Activated T-helper 17 cell treated with anti-CD3 and anti-CD28 coated beads, Interleukin-2, amount 50 U/mL, for 72 hours (primary cell): Measurements from ENCODE around the gene RBKS. TPM values are rescaled to one million over a fixed set of nuclear protein-coding genes. Genes with fewer than 3 reads are reported as not detected.
A peak's percentile ranks its signal among the peaks of the same experiment; 100 is the strongest.

Source experiments
- ATAC-seq: fragments of 150-1000 bp; cut with Tn5 transposase; replicated peaks from 2 replicates; pipeline ENCODE4 v1.10.0; 2021; ENCODE audit warnings: mild to moderate bottlenecking, moderate library complexity
- H3K27ac Mint-ChIP-seq: one replicate; pipeline ENCODE4 v1.8.0; 2022; ENCODE audit warnings: mixed read lengths
- H3K27me3 Mint-ChIP-seq: one replicate; pipeline ENCODE4 v1.8.0; 2022; ENCODE audit warnings: mixed read lengths
- H3K36me3 Mint-ChIP-seq: one replicate; pipeline ENCODE4 v1.8.0; 2022; ENCODE audit warnings: low read depth, mild to moderate bottlenecking, mixed read lengths
- H3K4me1 Mint-ChIP-seq: one replicate; pipeline ENCODE4 v1.8.0; 2022; ENCODE audit warnings: mixed read lengths
- H3K4me3 Mint-ChIP-seq: one replicate; pipeline ENCODE4 v1.8.0; 2022; ENCODE audit warnings: mild to moderate bottlenecking, mixed read lengths
- H3K9me3 Mint-ChIP-seq: one replicate; pipeline ENCODE4 v1.8.0; 2022; ENCODE audit warnings: mixed read lengths
- total RNA-seq, 2 donors: library from RNA; stranded (reverse); gene quantifications; one replicate each; pipeline ENCODE4 v1.2.3, GENCODE V29; 2022

RBKS gene
- total RNA-seq, 2 donors from 2014 or later = 7.7 to 10.0 TPM

DNA sequence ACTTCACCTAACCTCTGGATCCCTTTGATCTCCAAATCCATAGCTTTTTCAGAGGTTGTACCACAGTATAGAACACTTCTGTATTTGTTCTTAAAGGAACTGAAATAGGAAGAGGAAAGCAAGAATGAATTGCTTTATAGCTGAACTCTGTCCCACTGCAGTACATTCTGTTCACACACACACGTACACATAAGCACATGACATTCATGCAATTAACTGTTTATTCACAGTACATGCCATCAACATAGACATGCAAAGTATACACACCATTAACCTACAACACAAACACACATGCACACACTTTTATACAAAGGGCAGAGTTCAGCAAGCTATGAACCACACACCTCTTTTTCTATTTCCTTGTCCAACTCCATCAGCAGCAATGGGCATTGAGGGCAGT, 75.4 kb downstream of the RBKS start:
- no peaks in the 10 kb centered on the region for H3K27me3 Mint-ChIP-seq
- H3K4me1 Mint-ChIP-seq = peaks cover 5% of the 10 kb centered on the region
- H3K36me3 Mint-ChIP-seq = no peaks in the 10 kb centered on the region
- ATAC-seq = no peak
- no peak overlapping the region for H3K27ac Mint-ChIP-seq
- no peak overlapping the region for H3K4me3 Mint-ChIP-seq
- no peaks in the 10 kb centered on the region for H3K9me3 Mint-ChIP-seq

- Mint-ChIP-seq H3K4me3 (no peak overlapping the region), H3K9me3 (no peaks in the 10 kb centered on the region), H3K36me3 (no peaks in the 10 kb centered on the region), H3K27me3 (no peaks in the 10 kb centered on the region), H3K4me1 (peaks cover 5% of the 10 kb centered on the region), H3K27ac (no peak overlapping the region)
- ATAC-seq = no peak
Measured at GRCh38 chr2:27811768-27812167, 78.4 kb downstream of the RBKS start.

- H3K9me3 Mint-ChIP-seq = no peaks in the 10 kb centered on the region
- ATAC-seq = no peak
- no peak overlapping the region for H3K27ac Mint-ChIP-seq
- H3K4me3 Mint-ChIP-seq = no peak overlapping the region
- no peaks in the 10 kb centered on the region for H3K27me3 Mint-ChIP-seq
- H3K36me3 Mint-ChIP-seq = no peaks in the 10 kb centered on the region
- H3K4me1 Mint-ChIP-seq = peaks cover 5% of the 10 kb centered on the region
Measured at GRCh38 chr2:27810455-27810854, 79.7 kb downstream of the RBKS start.

DNA sequence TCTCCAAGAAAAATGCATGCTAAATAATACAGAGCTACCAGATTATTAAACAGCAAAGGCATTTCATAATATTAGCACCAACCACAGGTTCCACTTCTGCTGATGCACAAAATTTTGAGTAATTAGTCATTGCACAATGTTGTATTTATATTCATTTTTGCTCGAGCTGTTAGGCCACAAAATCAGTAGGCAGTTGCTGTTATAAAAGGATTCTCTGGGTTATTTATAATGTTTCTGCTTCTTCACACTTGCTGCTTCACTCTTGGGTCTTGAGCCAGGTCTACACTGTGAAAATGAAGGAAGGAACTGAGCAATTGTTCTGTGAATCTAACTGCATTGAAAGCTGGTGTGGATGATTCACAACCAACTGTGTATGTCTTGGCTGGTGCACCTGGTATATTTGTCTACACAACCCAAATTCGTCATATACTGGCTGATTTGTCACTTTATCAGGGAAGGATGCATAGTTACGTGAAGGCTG, 80.4 kb downstream of the RBKS start:
- peak; percentile 78 for ATAC-seq
- Mint-ChIP-seq H3K9me3 (no peaks in the 10 kb centered on the region), H3K4me1 (peaks cover 5% of the 10 kb centered on the region), H3K36me3 (no peaks in the 10 kb centered on the region), H3K4me3 (no peak overlapping the region), H3K27me3 (no peaks in the 10 kb centered on the region), H3K27ac (no peak overlapping the region)

DNA sequence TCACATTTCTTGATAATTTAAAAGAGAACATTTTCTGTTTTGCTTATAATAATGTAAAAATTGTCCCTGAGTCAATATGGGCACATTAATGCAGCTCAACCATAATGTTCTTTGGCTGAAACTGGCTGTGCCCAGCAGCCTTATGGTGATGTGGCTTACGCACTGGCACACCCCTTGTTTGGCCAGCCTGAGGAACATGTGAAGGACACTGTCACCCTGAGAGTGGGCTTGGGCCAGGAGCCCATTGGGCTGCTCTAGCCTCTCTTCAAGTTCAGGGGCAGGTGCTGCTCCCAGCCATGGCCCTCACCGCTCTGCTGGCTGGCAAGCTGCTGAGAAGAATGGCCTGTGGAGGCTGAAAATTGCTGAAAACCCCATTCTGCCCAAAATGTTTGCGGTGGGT, 81.2 kb downstream of the RBKS start:
- ATAC-seq = no peak
- peaks cover 5% of the 10 kb centered on the region for H3K4me1 Mint-ChIP-seq
- H3K27ac Mint-ChIP-seq = no peak overlapping the region
- no peaks in the 10 kb centered on the region for H3K36me3 Mint-ChIP-seq
- H3K27me3 Mint-ChIP-seq = no peaks in the 10 kb centered on the region
- no peaks in the 10 kb centered on the region for H3K9me3 Mint-ChIP-seq
- no peak overlapping the region for H3K4me3 Mint-ChIP-seq

DNA sequence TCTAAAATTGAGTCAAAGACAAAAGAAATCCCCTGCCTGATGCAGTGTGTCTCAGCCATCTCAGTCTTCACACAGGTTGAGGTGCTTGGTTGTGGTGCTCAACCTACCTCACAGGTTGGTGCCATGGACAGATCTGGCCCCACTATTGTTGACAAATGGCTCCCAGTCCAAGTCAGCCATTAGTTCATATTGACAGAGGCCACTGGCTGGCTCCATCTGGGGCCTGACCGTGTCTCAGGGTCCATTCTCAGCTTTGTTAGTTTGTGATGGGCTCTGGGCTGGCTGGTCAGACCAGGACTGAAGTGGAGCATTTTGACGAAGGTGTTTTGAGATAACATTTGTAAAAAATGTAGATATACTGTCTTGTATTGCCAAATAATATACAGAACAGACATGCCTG, 81.8 kb downstream of the RBKS start:
- Mint-ChIP-seq H3K36me3 (no peaks in the 10 kb centered on the region), H3K9me3 (no peaks in the 10 kb centered on the region), H3K4me3 (no peak overlapping the region), H3K27me3 (no peaks in the 10 kb centered on the region), H3K27ac (peak overlapping the region; percentile 44), H3K4me1 (peaks cover 5% of the 10 kb centered on the region)
- no peak for ATAC-seq

DNA sequence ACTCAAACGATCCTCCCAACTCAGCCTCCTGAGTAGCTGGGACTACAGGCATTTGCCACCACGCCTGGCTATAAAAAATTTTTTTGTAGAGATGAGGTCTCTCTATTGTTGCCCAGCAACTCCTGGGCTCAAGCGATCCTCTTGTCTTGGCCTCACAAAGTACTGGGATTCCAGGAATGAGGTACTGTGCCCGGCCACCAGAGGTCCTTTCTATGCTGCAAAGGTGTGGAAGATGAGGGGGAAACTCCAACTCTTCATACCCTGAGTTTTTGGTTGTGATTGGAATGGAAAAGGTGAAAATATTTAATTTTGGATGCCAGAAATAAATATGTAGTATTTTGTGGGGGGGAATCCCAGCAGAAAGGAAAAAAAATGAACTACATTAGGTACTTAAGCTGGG, 82.7 kb downstream of the RBKS start:
- H3K9me3 Mint-ChIP-seq = no peaks in the 10 kb centered on the region
- no peak overlapping the region for H3K27ac Mint-ChIP-seq
- H3K36me3 Mint-ChIP-seq = no peaks in the 10 kb centered on the region
- H3K4me1 Mint-ChIP-seq = peaks cover 5% of the 10 kb centered on the region
- no peak for ATAC-seq
- no peak overlapping the region for H3K4me3 Mint-ChIP-seq
- H3K27me3 Mint-ChIP-seq = no peaks in the 10 kb centered on the region

DNA sequence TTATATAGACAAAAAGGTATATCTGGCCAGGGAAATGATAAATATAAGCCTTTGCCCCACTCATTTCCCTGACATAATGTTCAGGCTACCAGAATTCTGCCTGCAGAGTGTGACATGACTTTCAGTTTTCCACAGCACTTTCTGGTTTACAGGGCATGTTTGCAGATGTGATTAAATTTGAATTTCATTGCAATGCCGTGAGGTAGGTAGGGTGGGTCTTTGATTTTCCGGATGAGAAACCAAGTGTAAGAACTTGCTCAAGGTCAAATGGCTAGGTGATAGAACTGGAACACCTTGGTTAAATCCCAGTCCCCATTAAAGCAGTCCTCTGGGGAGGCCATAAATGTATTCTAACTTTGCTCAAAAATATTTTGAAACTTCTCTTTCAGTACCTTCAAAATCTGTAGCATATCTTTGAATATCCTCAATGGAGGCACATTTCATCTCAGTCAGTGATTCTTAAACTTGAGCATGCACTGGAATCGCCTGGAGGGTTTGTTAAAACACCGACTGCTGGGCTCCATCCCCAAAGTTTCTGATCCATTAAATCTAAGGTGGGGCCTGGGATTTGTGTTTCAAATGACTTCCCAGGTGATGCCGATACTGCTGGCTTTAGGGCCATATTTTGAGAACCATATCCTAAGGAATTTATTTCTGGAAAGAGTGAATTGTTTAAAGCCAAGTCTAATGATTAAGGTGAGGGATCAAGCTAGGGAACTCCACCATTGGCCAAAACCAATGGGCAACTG, 83.7 kb downstream of the RBKS start:
- Mint-ChIP-seq H3K27ac (no peak overlapping the region), H3K36me3 (no peaks in the 10 kb centered on the region)

GRCh38 chr2:27805180-27805579, 85.0 kb downstream of the RBKS start:
- no peaks in the 10 kb centered on the region for H3K27me3 Mint-ChIP-seq
- H3K27ac Mint-ChIP-seq = no peak overlapping the region
- peaks cover 4% of the 10 kb centered on the region for H3K4me1 Mint-ChIP-seq
- H3K4me3 Mint-ChIP-seq = no peak overlapping the region
- no peaks in the 10 kb centered on the region for H3K36me3 Mint-ChIP-seq
- no peak for ATAC-seq
- no peaks in the 10 kb centered on the region for H3K9me3 Mint-ChIP-seq

More for the DNA sequence above, 83.7 kb downstream of the RBKS start:
- no peak overlapping the region for H3K4me3 Mint-ChIP-seq
- no peak for ATAC-seq
- H3K4me1 Mint-ChIP-seq = peaks cover 5% of the 10 kb centered on the region
- no peaks in the 10 kb centered on the region for H3K9me3 Mint-ChIP-seq
- no peaks in the 10 kb centered on the region for H3K27me3 Mint-ChIP-seq

DNA sequence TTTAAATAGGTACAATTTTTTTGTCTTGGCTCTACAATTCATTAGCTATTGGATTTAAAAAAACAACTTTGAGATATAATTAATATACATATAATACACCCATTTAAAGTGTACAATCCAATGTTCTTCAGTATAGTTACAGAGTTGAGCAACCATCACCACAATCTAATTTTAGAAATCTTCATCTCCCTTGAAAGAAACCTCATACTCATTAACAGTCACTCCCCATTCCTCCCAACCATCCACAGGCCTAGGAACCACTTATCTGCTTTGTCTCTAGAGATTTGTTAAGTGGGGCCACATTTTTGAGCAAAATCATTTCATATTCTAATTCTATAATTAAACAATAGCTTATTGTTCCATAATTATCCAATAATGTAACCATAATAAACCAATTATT, 86.0 kb downstream of the RBKS start:
- H3K27ac Mint-ChIP-seq = no peak overlapping the region
- no peak overlapping the region for H3K4me3 Mint-ChIP-seq
- H3K9me3 Mint-ChIP-seq = no peaks in the 10 kb centered on the region
- ATAC-seq = no peak
- no peaks in the 10 kb centered on the region for H3K36me3 Mint-ChIP-seq
- no peaks in the 10 kb centered on the region for H3K4me1 Mint-ChIP-seq
- H3K27me3 Mint-ChIP-seq = no peaks in the 10 kb centered on the region

- H3K27ac Mint-ChIP-seq = no peak overlapping the region
- no peaks in the 10 kb centered on the region for H3K27me3 Mint-ChIP-seq
- no peaks in the 10 kb centered on the region for H3K36me3 Mint-ChIP-seq
- no peak for ATAC-seq
- no peaks in the 10 kb centered on the region for H3K9me3 Mint-ChIP-seq
- no peaks in the 10 kb centered on the region for H3K4me1 Mint-ChIP-seq
- no peak overlapping the region for H3K4me3 Mint-ChIP-seq
Measured at GRCh38 chr2:27803046-27803445, 87.1 kb downstream of the RBKS start.

DNA sequence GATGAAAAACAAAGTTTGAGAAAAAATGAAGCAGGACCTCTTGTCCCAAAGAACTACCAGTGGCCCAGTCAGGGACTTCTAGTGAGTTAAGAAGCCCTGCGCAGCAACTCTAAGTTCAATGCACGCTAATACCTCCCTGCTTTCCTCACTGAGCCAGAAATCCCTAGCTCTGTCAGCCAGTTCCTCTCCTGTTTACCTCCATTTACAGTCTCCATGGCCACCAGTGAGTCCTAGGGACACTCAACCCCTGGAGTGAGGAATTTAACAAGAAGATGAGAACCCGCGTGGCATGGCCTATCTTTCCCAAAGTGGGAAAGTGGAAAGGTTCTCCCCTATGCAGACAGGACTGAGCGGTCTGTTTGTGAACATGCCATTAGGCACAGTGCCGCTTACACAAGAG, 87.6 kb downstream of the RBKS start:
- no peak overlapping the region for H3K4me3 Mint-ChIP-seq
- no peak overlapping the region for H3K27ac Mint-ChIP-seq
- H3K4me1 Mint-ChIP-seq = no peaks in the 10 kb centered on the region
- ATAC-seq = no peak
- H3K27me3 Mint-ChIP-seq = no peaks in the 10 kb centered on the region
- no peaks in the 10 kb centered on the region for H3K9me3 Mint-ChIP-seq
- H3K36me3 Mint-ChIP-seq = no peaks in the 10 kb centered on the region

DNA sequence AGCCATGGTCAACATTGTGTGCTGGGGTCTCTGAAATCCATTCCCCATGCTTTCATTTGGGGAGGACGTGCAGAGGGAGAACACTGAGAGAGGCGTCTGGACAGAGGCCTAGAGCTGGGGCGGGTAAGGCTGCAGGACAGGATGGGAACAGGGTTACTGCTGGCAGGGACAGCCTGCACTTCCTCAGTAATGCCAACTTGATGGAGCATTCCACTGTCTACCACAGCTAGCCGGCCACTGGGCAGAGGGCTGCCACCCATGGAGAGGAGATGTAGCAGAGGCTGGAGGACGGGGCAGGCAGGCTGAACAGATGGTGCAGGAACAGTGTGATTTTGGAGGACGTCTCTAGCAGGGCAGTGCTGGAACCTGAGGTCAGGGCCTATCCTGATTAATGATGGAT, 89.3 kb downstream of the RBKS start:
- Mint-ChIP-seq H3K4me3 (no peak overlapping the region), H3K36me3 (no peaks in the 10 kb centered on the region), H3K27ac (no peak overlapping the region), H3K9me3 (no peaks in the 10 kb centered on the region), H3K4me1 (no peaks in the 10 kb centered on the region), H3K27me3 (no peaks in the 10 kb centered on the region)
- ATAC-seq = no peak

DNA sequence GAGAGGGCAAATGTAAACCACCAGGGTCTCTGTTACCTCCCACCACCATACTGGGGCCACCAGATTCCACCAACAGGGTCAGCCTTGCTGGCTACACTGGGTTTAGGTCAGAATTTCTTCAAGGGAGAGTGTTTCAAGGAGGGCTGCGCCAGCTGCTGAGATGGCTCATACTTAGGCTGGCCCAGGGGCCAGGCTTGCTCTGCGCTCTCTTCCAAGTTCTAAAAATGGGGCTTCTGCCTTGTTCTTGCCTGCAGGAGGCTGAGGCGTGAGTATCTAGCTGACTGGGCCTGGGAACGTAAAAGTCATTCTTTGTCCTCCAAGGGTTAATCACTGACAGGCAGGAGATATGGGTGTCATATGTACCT, 90.6 kb downstream of the RBKS start:
- H3K36me3 Mint-ChIP-seq = no peaks in the 10 kb centered on the region
- H3K4me3 Mint-ChIP-seq = no peak overlapping the region
- H3K4me1 Mint-ChIP-seq = no peaks in the 10 kb centered on the region
- no peak overlapping the region for H3K27ac Mint-ChIP-seq
- ATAC-seq = no peak
- no peaks in the 10 kb centered on the region for H3K9me3 Mint-ChIP-seq
- no peaks in the 10 kb centered on the region for H3K27me3 Mint-ChIP-seq

GRCh38 chr2:27798948-27799645, 91.1 kb downstream of the RBKS start:
- no peaks in the 10 kb centered on the region for H3K9me3 Mint-ChIP-seq
- no peaks in the 10 kb centered on the region for H3K27me3 Mint-ChIP-seq
- no peak for ATAC-seq
- H3K27ac Mint-ChIP-seq = no peak overlapping the region
- H3K4me3 Mint-ChIP-seq = no peak overlapping the region
- H3K4me1 Mint-ChIP-seq = no peaks in the 10 kb centered on the region
- H3K36me3 Mint-ChIP-seq = no peaks in the 10 kb centered on the region
